Adrenal gland (tissue), 5 donors: Measurements from ENCODE around the gene ZNF180.

Experiments
- POLR2A ChIP-seq, 2 donors: fragments of 450-650 bp; IDR thresholded peaks; one replicate each; pipeline ENCODE4 v1.6.1; 2017; ENCODE audit warnings: antibody characterized with exemption in 2 of 2, mild to moderate bottlenecking in 2 of 2, moderate library complexity in 1 of 2
- TF ChIP-seq, protein P1 (sequence below), 6 experiments: fragments of 450-650 bp in 4 of 6; fragments of 200-600 bp in 2 of 6; sonication (generic) in 1 of 6; IDR thresholded peaks; 1 replicate in 5 of 6; 2 replicates in 1 of 6; pipeline versions ENCODE4 v1.5.1 to v1.8.0; 2016 to 2021; ENCODE audit warnings: antibody characterized with exemption in 6 of 6, mild to moderate bottlenecking in 2 of 6, moderate library complexity in 1 of 6
- donor health status: DM: no; HTN: no; CAD: no.

GRCh38 chr19:44496711-44497110 lies 3.6 kb downstream of the ZNF180 start:
- TF ChIP-seq, protein P1, sequence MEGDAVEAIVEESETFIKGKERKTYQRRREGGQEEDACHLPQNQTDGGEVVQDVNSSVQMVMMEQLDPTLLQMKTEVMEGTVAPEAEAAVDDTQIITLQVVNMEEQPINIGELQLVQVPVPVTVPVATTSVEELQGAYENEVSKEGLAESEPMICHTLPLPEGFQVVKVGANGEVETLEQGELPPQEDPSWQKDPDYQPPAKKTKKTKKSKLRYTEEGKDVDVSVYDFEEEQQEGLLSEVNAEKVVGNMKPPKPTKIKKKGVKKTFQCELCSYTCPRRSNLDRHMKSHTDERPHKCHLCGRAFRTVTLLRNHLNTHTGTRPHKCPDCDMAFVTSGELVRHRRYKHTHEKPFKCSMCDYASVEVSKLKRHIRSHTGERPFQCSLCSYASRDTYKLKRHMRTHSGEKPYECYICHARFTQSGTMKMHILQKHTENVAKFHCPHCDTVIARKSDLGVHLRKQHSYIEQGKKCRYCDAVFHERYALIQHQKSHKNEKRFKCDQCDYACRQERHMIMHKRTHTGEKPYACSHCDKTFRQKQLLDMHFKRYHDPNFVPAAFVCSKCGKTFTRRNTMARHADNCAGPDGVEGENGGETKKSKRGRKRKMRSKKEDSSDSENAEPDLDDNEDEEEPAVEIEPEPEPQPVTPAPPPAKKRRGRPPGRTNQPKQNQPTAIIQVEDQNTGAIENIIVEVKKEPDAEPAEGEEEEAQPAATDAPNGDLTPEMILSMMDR (IDR thresholded peaks at IDR 0.05): no peak
- no peak for TF ChIP-seq POLR2A (IDR thresholded peaks at IDR 0.05)
